A673 (cell line): ENCODE results near the gene WDSUB1.

Experiments used
- EZH2 ChIP-seq: fragments of 200-600 bp; sonication (generic); IDR thresholded peaks from 2 replicates; pipeline ENCODE4 v1.6.1; 2017; ENCODE audit warnings: borderline replicate concordance, low read depth, mild to moderate bottlenecking, mixed read lengths, antibody characterized with exemption, low read length; ENCODE audit not compliant: poor library complexity, severe bottlenecking
- TF ChIP-seq, protein P1 (sequence below): fragments of 300-800, 200-600 bp; sonication (generic); conservative IDR thresholded peaks from 2 replicates; pipeline ENCODE4 v1.5.1; 2017; ENCODE audit warnings: low read depth, mild to moderate bottlenecking, antibody characterized with exemption, low read length, moderate library complexity, mixed read lengths

DNA sequence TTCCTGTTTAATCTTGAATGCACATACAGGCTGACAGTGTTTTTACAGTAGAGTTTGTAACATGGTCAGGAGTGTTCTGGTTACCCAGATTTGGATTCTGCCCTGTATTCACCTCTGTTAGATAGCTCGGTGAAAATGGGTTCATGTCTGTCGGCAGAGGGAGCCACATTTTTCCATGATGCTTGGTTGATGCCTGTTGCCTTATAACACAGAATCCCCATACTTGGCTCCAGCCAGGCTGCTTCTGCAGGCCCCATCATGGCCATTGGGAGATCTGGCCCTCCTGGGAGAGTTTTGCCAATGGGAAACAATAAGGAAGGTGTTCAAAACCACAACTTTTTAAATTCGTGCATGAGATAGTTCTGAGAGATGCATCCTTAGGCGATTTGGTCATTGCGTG lies 78.1 kb downstream of the WDSUB1 start:
- TF ChIP-seq, protein P1, sequence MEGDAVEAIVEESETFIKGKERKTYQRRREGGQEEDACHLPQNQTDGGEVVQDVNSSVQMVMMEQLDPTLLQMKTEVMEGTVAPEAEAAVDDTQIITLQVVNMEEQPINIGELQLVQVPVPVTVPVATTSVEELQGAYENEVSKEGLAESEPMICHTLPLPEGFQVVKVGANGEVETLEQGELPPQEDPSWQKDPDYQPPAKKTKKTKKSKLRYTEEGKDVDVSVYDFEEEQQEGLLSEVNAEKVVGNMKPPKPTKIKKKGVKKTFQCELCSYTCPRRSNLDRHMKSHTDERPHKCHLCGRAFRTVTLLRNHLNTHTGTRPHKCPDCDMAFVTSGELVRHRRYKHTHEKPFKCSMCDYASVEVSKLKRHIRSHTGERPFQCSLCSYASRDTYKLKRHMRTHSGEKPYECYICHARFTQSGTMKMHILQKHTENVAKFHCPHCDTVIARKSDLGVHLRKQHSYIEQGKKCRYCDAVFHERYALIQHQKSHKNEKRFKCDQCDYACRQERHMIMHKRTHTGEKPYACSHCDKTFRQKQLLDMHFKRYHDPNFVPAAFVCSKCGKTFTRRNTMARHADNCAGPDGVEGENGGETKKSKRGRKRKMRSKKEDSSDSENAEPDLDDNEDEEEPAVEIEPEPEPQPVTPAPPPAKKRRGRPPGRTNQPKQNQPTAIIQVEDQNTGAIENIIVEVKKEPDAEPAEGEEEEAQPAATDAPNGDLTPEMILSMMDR: no peak
- no peak for TF ChIP-seq EZH2
